Measurements from ENCODE around the gene SASH1. TPM values are rescaled to one million over a fixed set of nuclear protein-coding genes. Genes with fewer than 3 reads are reported as not detected.

Gene SASH1
- total and polyA plus RNA-seq, 2 of the 8 experiments (the other 6 are each of a cell fraction or from before 2014, with no cell fraction given): 6.0 to 20.2 TPM

- TF ChIP-seq CHD7 (IDR thresholded peaks at IDR 0.05; ENCODE audit: insufficient replicate concordance, low read length) (no peak), CHD2 (IDR thresholded peaks at IDR 0.05; ENCODE audit: low read length) (no peak), BCL11A (IDR thresholded peaks at IDR 0.05; ENCODE audit: low read depth in 2 of 2, low read length in 2 of 2) (no peak), CEBPB (IDR thresholded peaks at IDR 0.05; ENCODE audit: low read depth, low read length) (no peak), ATF2 (IDR thresholded peaks at IDR 0.05; ENCODE audit: low read length) (no peak), TBP (IDR thresholded peaks at IDR 0.05; ENCODE audit: low read depth, low read length) (no peak), FOSL1 (IDR thresholded peaks at IDR 0.05; ENCODE audit: insufficient read depth, low read depth, low read length) (no peak), POLR2A (IDR thresholded peaks at IDR 0.05; ENCODE audit: control extremely low read depth in 1 of 2, low read depth in 2 of 2, low read length in 2 of 2) (no peak)
These were observed 98.8 kb downstream of the SASH1 start (continued) for GRCh38 chr6:148441454-148441911.

All from H1 (cell line).